H1 (cell line): ENCODE data around the gene LRRC74A. TPM values are rescaled to one million over a fixed set of nuclear protein-coding genes. Genes with fewer than 3 reads are reported as not detected.

Experiments used
- CTCF ChIA-PET: fragments of 300-600 bp; sonication (Branson Sonifier 250); formaldehyde crosslinking; loops from one replicate; lab custom pipeline; 2021; ENCODE audit not compliant: partially characterized antibody; lab: Charles Lee
- POLR2A ChIA-PET: fragments of 300-600 bp; sonication (Branson Sonifier 250); formaldehyde crosslinking; loops from one replicate; lab custom pipeline; 2021; ENCODE audit warnings: inconsistent platforms; ENCODE audit not compliant: partially characterized antibody; lab: Charles Lee
- DNase-seq, 2 experiments: peaks; one replicate each; pipeline versions ENCODE4 v3.0.0 to v3.0.0-alpha.2; 2010 to 2022; ENCODE audit warnings: low spot score in 2 of 2, low read depth in 1 of 2, mixed read lengths in 1 of 2
- FAIRE-seq: peaks from 2 replicates; lab custom pipeline; 2011; peaks lifted over from hg19 to GRCh38; lab: Jason Lieb, UNC
- H2AFZ ChIP-seq: 2 replicates; pipeline ENCODE4 v1.8.1; 2012; ENCODE audit warnings: low read length, inconsistent platforms
- H2AK5ac ChIP-seq: 2 replicates; pipeline ENCODE4 v1.6.1; 2013; ENCODE audit warnings: low read depth, low read length
- H2BK120ac ChIP-seq: replicated peaks from 2 replicates; pipeline ENCODE3; 2013; ENCODE audit warnings: low read depth, low read length, inconsistent platforms
- H2BK12ac ChIP-seq: 2 replicates; pipeline ENCODE4 v1.6.1; 2013; ENCODE audit warnings: low read depth, low read length
- H2BK15ac ChIP-seq: 2 replicates; pipeline ENCODE4 v1.6.1; 2013; ENCODE audit warnings: low read length
- H2BK20ac ChIP-seq: 2 replicates; pipeline ENCODE4 v1.6.1; 2013; ENCODE audit warnings: low read length
- H2BK5ac ChIP-seq: 2 replicates; pipeline ENCODE4 v1.6.1; 2013; ENCODE audit warnings: low read depth, low read length
- H3K14ac ChIP-seq: 2 replicates; pipeline ENCODE4 v1.6.1; 2013; ENCODE audit warnings: inconsistent platforms; ENCODE audit not compliant: insufficient read length
- H3K18ac ChIP-seq: 2 replicates; pipeline ENCODE4 v1.6.1; 2013; ENCODE audit warnings: low read length; ENCODE audit errors: extremely low read depth
- H3K23ac ChIP-seq: 2 replicates; pipeline ENCODE4 v1.6.1; 2013; ENCODE audit warnings: inconsistent platforms; ENCODE audit not compliant: insufficient read length
- H3K23me2 ChIP-seq: 2 replicates; pipeline ENCODE4 v1.6.1; 2013; ENCODE audit warnings: low read depth, low read length
- H3K27ac ChIP-seq: 2 replicates; pipeline ENCODE4 v1.6.1; 2011; ENCODE audit warnings: low read depth, low read length, inconsistent platforms
- H3K27me3 ChIP-seq, 4 experiments: replicated peaks in 1 of 4; 1 replicate in 1 of 4; 2 replicates in 3 of 4; pipeline versions ENCODE4 v1.6.1 to v1.8.1; 2011 to 2013; ENCODE audit warnings: low read length in 3 of 4, mild to moderate bottlenecking in 3 of 4, inconsistent platforms in 2 of 4, mixed read lengths in 2 of 4, moderate library complexity in 1 of 4; ENCODE audit not compliant: control insufficient read depth in 3 of 4, insufficient read depth in 3 of 4; ENCODE audit errors: extremely low read depth in 1 of 4
- H3K36me3 ChIP-seq, 4 experiments: 2 replicates each; pipeline versions ENCODE4 v1.6.1 to v1.8.1; 2011 to 2013; ENCODE audit warnings: mild to moderate bottlenecking in 4 of 4, low read length in 3 of 4, moderate library complexity in 2 of 4, control low read depth in 1 of 4, inconsistent platforms in 1 of 4; ENCODE audit not compliant: insufficient read depth in 4 of 4, control insufficient read depth in 2 of 4
- H3K4ac ChIP-seq: replicated peaks from 2 replicates; pipeline ENCODE3; 2013; ENCODE audit warnings: low read length, low read depth, mixed read lengths, inconsistent platforms; ENCODE audit not compliant: insufficient read length
- H3K4me1 ChIP-seq, 4 experiments: replicated peaks in 1 of 4; 1 replicate in 1 of 4; 2 replicates in 3 of 4; pipeline versions ENCODE4 v1.6.1 to v1.8.1; 2011 to 2013; ENCODE audit warnings: low read length in 3 of 4, inconsistent platforms in 2 of 4, mixed read lengths in 1 of 4; ENCODE audit not compliant: insufficient read depth in 4 of 4, control insufficient read depth in 3 of 4
- H3K4me2 ChIP-seq, 2 experiments: 2 replicates each; pipeline versions ENCODE4 v1.6.1 to v1.8.1; 2011 to 2013; ENCODE audit warnings: low read depth in 2 of 2, low read length in 2 of 2, control low read depth in 1 of 2, inconsistent platforms in 1 of 2, mild to moderate bottlenecking in 1 of 2; ENCODE audit not compliant: insufficient read depth in 1 of 2
- H3K4me3 ChIP-seq, 4 experiments: fragments of 200-600, 300-600 bp in 1 of 4; sonication (generic), shearing (Covaris generic), sonication (Bioruptor Twin) in 1 of 4; 2 replicates each; pipeline versions ENCODE4 v1.5.1 to v1.8.1; 2011 to 2016; ENCODE audit warnings: low read length in 4 of 4, low read depth in 3 of 4, control low read depth in 2 of 4, inconsistent platforms in 2 of 4, mild to moderate bottlenecking in 2 of 4, mixed read lengths in 1 of 4, moderate library complexity in 1 of 4; ENCODE audit not compliant: insufficient read depth in 2 of 4; ENCODE audit errors: extremely low read depth in 1 of 4
- H3K56ac ChIP-seq: replicated peaks from 2 replicates; pipeline ENCODE3; 2013; ENCODE audit warnings: low read depth, mild to moderate bottlenecking, mixed read lengths, low read length, inconsistent platforms; ENCODE audit not compliant: insufficient read length
- H3K79me1 ChIP-seq: 2 replicates; pipeline ENCODE4 v1.6.1; 2013; ENCODE audit warnings: low read depth, low read length, control low read depth
- H3K79me2 ChIP-seq, 2 experiments: 2 replicates each; pipeline versions ENCODE4 v1.6.1 to v1.8.1; 2012 to 2013; ENCODE audit warnings: low read length in 2 of 2, mild to moderate bottlenecking in 2 of 2, inconsistent platforms in 1 of 2; ENCODE audit not compliant: insufficient read depth in 2 of 2, control insufficient read depth in 1 of 2
- H3K9ac ChIP-seq, 4 experiments: replicated peaks in 1 of 4; 1 replicate in 1 of 4; 2 replicates in 3 of 4; pipeline versions ENCODE4 v1.6.1 to v1.8.1; 2011 to 2013; ENCODE audit warnings: low read depth in 3 of 4, low read length in 3 of 4, control low read depth in 2 of 4, mild to moderate bottlenecking in 2 of 4, moderate library complexity in 2 of 4, inconsistent platforms in 1 of 4; ENCODE audit errors: extremely low read depth in 1 of 4
- H3K9me3 ChIP-seq, 2 experiments: 2 replicates each; pipeline versions ENCODE4 v1.6.1 to v1.8.1; 2012 to 2013; ENCODE audit warnings: mild to moderate bottlenecking in 2 of 2, moderate library complexity in 2 of 2, control low read depth in 1 of 2, inconsistent platforms in 1 of 2, low read depth in 1 of 2, low read length in 1 of 2, mixed read lengths in 1 of 2; ENCODE audit not compliant: insufficient read depth in 2 of 2
- H4K20me1 ChIP-seq, 2 experiments: replicated peaks in 1 of 2; 2 replicates each; pipeline versions ENCODE3 to v1.8.1; 2011 to 2013; ENCODE audit warnings: inconsistent platforms in 2 of 2, low read length in 2 of 2, mild to moderate bottlenecking in 1 of 2; ENCODE audit not compliant: insufficient read depth in 2 of 2, control insufficient read depth in 1 of 2
- H4K5ac ChIP-seq: 2 replicates; pipeline ENCODE4 v1.6.1; 2013; ENCODE audit warnings: low read length, low read depth, mixed read lengths, inconsistent platforms; ENCODE audit not compliant: insufficient read length
- H4K8ac ChIP-seq: 2 replicates; pipeline ENCODE4 v1.8.0; 2013; ENCODE audit warnings: mild to moderate bottlenecking, moderate library complexity, low read length, inconsistent platforms; ENCODE audit not compliant: insufficient read depth; ENCODE audit errors: extremely low read depth
- H4K91ac ChIP-seq: replicated peaks from 2 replicates; pipeline ENCODE3; 2013; ENCODE audit warnings: low read length, mixed read lengths, inconsistent platforms; ENCODE audit not compliant: insufficient read length
- WGBS, 2 experiments: shearing (Covaris generic) in 1 of 2; methylation state at CpG; one replicate each; pipeline versions ENCODE4 v1.1.6 to v1.1.7; 2013 to 2015; ENCODE audit warnings: low lambda C conversion rate in 2 of 2, mixed read lengths in 2 of 2, inconsistent platforms in 1 of 2, low coverage in 1 of 2, missing lambda C conversion rate in 1 of 2; ENCODE audit not compliant: insufficient replicate concordance in 2 of 2, insufficient coverage in 1 of 2, insufficient read length in 1 of 2; ENCODE audit errors: extremely low coverage in 1 of 2, missing lambda C conversion rate in 1 of 2; 5-methylcytosine and 5-hydroxymethylcytosine counted together
- polyA plus RNA-seq, 7 experiments: library from polyadenylated mRNA; depleted of rRNA in 3 of 7; stranded (reverse) in 5 of 7; unstranded in 2 of 7; fragments of >200 nt in 5 of 7; fragments of 200-250 nt in 2 of 7; gene quantifications; 1 replicate in 5 of 7; 2 replicates in 1 of 7; 4 replicates in 1 of 7; pipeline versions ENCODE4 v1.2.1 to v1.2.3, GENCODE V29; 2011 to 2013; ENCODE audit warnings: missing spikeins in 2 of 7, mixed read lengths in 2 of 7
- total RNA-seq: library from RNA; stranded (reverse); fragmentation: NEBNext Ultra II Directional; extraction: Animal tissue kit (Norgen Biotek cat#: 25700); gene quantifications from 2 replicates; pipeline ENCODE4 v1.2.1, GENCODE V29; 2021
- TF ChIP-seq, protein P1 (sequence below): IDR thresholded peaks from 2 replicates; pipeline ENCODE4 v1.6.1; 2012; ENCODE audit warnings: inconsistent platforms

The LRRC74A gene
- total and polyA plus RNA-seq, 2 of the 8 experiments (the other 6 are each of a cell fraction or from before 2014, with no cell fraction given), result not detected

DNA sequence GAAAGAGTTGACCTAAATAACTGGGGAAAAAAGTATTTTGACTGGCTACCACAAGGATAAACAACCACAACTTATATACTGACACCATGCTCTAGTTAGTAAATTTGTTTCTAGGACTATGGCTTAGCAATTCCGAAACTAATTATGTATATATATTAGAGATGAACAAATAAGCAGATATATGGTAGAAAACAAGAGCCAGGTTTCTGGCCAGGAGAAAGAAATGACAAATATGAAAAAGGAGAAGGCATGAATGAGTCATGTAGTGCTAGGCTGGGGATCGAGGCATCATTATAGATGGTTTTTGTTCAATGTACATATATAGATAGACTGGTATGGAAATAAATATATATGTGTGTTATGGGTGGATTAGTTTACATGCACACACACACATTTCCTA, 5.5 kb upstream of the LRRC74A start:
- Histone ChIP-seq H4K8ac (no peak overlapping the region), H3K9ac (no peak overlapping the region), H3K23ac (no peak overlapping the region), H2BK5ac (no peak overlapping the region), H3K14ac (no peak overlapping the region), H2BK15ac (no peak overlapping the region), H3K23me2 (no peaks in the 10 kb centered on the region), H2AFZ (no peak overlapping the region), H3K36me3 (no peaks in the 10 kb centered on the region; a peak in 1 of 8 replicates), H4K91ac (no peak overlapping the region), H2AK5ac (no peak overlapping the region), H3K4me1 (no peaks in the 10 kb centered on the region), H2BK12ac (no peak overlapping the region), H3K4me3 (no peak overlapping the region), H3K4me2 (no peak overlapping the region), H3K9me3 (peaks cover 2 to 4% of the 10 kb centered on the region in 2 experiments; a peak in 2 of 4 replicates), H2BK120ac (no peak overlapping the region), H4K5ac (no peak overlapping the region), H3K27ac (no peak overlapping the region), H3K27me3 (no peaks in the 10 kb centered on the region; a peak in 3 of 7 replicates), H3K18ac (no peak overlapping the region), H4K20me1 (no peaks in the 10 kb centered on the region), H3K79me2 (no peaks in the 10 kb centered on the region), H2BK20ac (no peak overlapping the region), H3K4ac (no peak overlapping the region), H3K56ac (no peak overlapping the region), H3K79me1 (no peaks in the 10 kb centered on the region)
- TF ChIP-seq, protein P1, sequence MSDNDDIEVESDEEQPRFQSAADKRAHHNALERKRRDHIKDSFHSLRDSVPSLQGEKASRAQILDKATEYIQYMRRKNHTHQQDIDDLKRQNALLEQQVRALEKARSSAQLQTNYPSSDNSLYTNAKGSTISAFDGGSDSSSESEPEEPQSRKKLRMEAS, result no peak
- FAIRE-seq (no peak), DNase-seq (no peak)
- ChIA-PET CTCF (interaction anchor here (0.6 kb wide), 1 partner anchor 170 kb away, joined by 3 read pairs; no protein-coding TSS in a partner anchor), POLR2A (no interaction called here)
- WGBS, 2 experiments, result 90% methylated on average over 2 of the region's 2 CpGs; no CpG with 5 or more reads in 1 of the 2 experiments
